22Rv1 (cell line): ENCODE results near the gene VPS52.
"Not testable (repeated sequence)": the region's sequence is repeated elsewhere in the genome, so short reads cannot be mapped to it uniquely, and the experiment has no call there.

Experiments
- ZFX ChIP-seq: fragments of 450-650 bp; IDR thresholded peaks from 2 replicates; pipeline ENCODE4 v1.6.1; 2017; ENCODE audit warnings: antibody characterized with exemption, borderline replicate concordance
- TF ChIP-seq, protein P1 (sequence below): fragments of 450-650 bp; IDR thresholded peaks from 2 replicates; pipeline ENCODE4 v1.5.1; 2017; ENCODE audit warnings: mild to moderate bottlenecking

DNA sequence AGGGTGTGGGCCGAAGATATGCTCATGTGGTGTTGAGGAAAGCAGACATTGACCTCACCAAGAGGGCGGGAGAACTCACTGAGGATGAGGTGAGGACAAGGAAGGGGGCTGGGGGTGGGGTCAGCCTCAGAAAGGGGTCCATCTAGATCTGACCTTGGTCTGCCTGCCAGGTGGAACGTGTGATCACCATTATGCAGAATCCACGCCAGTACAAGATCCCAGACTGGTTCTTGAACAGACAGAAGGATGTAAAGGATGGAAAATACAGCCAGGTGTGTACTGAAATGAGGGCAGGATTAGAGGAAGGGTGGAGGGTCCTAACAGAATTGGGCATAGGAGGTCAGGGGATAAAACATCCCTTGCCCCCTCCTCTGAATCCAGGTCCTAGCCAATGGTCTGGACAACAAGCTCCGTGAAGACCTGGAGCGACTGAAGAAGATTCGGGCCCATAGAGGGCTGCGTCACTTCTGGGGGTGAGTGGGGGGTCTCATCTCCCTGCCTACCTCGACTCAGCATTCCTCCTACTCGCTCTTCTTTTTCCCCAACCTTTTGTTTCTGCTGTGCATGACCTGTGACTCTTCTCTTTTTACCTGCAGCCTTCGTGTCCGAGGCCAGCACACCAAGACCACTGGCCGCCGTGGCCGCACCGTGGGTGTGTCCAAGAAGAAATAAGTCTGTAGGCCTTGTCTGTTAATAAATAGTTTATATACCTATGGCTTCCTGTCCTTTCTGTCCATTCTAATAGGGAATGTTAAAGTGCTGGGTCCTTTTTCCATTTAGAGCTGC lies 4.3 kb upstream of the VPS52 start:
- TF ChIP-seq, protein P1, sequence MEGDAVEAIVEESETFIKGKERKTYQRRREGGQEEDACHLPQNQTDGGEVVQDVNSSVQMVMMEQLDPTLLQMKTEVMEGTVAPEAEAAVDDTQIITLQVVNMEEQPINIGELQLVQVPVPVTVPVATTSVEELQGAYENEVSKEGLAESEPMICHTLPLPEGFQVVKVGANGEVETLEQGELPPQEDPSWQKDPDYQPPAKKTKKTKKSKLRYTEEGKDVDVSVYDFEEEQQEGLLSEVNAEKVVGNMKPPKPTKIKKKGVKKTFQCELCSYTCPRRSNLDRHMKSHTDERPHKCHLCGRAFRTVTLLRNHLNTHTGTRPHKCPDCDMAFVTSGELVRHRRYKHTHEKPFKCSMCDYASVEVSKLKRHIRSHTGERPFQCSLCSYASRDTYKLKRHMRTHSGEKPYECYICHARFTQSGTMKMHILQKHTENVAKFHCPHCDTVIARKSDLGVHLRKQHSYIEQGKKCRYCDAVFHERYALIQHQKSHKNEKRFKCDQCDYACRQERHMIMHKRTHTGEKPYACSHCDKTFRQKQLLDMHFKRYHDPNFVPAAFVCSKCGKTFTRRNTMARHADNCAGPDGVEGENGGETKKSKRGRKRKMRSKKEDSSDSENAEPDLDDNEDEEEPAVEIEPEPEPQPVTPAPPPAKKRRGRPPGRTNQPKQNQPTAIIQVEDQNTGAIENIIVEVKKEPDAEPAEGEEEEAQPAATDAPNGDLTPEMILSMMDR, result not testable (repeated sequence)
- TF ChIP-seq ZFX, result not testable (repeated sequence)
